ENCODE measurements around the gene CLBA1.
"Not testable (repeated sequence)": the region's sequence is repeated elsewhere in the genome, so short reads cannot be mapped to it uniquely, and the experiment has no call there.

Gene CLBA1

GRCh38 chr14:104947881-104948735 is 37.5 kb upstream of the CLBA1 start:
- DNase-seq (ENCODE audit: low read depth in 3 of 3): not testable (repeated sequence)

- no peak for DNase-seq (ENCODE audit: low read depth in 3 of 3)
Observed at GRCh38 chr14:104948736-104949031, 36.9 kb upstream of the CLBA1 start.

DNA sequence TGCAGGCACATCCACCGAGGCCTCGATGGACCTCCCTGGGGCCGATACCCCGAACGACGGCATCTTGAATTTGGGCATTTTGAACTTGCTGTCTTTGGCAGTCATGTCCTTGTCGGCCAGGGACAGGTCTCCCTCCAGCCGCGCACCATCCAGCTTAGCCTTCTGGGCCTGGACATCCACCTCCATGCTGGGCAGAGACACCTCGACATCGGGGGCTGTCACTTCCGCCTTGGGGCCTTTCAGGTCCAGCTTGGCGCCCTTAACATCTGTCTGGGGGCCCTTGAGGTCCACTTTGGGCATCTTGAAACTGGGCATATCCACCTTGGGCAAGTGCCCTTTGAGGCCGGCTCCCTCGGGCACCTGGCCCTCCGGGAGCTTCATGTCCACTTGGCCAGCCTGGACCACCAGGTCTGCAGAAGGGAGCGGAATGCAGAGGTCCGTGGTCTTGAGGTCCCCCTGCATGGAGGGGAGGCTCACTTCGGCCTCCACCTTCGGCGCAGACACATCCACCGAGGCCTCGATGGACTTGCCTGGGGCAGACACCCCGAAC is 36.1 kb upstream of the CLBA1 start:
- not testable (repeated sequence) for DNase-seq (ENCODE audit: low read depth in 3 of 3)

GRCh38 chr14:104950021-104950420 is 35.6 kb upstream of the CLBA1 start:
- no peak for DNase-seq (ENCODE audit: low read depth in 3 of 3)

- not testable (repeated sequence) for DNase-seq (ENCODE audit: low read depth in 3 of 3)
Observed at GRCh38 chr14:104950701-104951100, 34.9 kb upstream of the CLBA1 start.

GRCh38 chr14:104951863-104952657 is 33.5 kb upstream of the CLBA1 start:
- DNase-seq (ENCODE audit: low read depth in 3 of 3): not testable (repeated sequence)

- no peak for DNase-seq (ENCODE audit: low read depth in 3 of 3)
Observed at GRCh38 chr14:104953097-104953496, 32.5 kb upstream of the CLBA1 start.

DNA sequence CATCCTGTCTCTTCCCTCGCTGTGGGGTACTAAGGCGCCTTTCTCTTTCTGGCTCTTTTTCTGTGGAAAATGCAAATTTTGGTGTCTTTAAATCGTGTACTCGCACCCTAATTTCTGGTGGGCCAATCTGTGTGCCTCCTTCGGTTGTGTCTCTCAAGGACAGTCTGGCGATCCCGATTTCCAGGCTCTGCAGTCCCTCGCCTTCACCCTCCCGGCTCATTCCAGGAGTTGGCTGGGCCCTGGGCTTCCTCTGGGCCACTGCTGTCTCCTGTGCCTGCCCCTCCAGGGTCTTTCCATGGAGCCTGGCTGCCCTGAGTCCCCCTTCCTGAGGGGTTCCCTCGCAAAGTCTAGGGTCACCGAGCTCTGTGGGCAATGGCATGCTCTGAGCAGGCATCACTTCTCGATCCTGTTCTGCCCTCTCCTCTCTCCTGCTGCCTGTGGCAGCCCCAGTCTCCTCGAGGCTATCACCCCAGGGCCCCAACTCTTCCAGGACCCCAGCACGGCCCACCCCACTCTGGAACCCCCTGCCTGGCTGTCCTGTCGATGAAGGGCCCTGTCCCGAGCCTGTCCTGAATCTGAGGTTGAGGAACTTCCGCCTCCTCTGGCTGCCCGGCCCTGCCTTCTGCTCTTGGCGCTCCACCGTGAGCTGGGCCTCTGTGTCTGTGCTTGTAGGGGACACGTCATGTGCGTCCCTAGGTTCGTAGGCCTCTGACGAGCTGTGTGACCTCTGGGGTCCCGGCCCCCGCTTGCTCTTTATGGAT is 31.5 kb upstream of the CLBA1 start:
- DNase-seq (ENCODE audit: low read depth in 3 of 3): no peak

- no peak for DNase-seq (ENCODE audit: low read depth in 3 of 3)
Observed at GRCh38 chr14:104954746-104955395, 30.7 kb upstream of the CLBA1 start.

GRCh38 chr14:104955396-104955770 is 30.2 kb upstream of the CLBA1 start:
- DNase-seq (ENCODE audit: low read depth in 3 of 3): no peak

GRCh38 chr14:104956290-104956890 is 29.2 kb upstream of the CLBA1 start:
- no peak for DNase-seq (ENCODE audit: low read depth in 3 of 3)

GRCh38 chr14:104957146-104958113 is 28.2 kb upstream of the CLBA1 start:
- DNase-seq (ENCODE audit: low read depth in 3 of 3): no peak

DNA sequence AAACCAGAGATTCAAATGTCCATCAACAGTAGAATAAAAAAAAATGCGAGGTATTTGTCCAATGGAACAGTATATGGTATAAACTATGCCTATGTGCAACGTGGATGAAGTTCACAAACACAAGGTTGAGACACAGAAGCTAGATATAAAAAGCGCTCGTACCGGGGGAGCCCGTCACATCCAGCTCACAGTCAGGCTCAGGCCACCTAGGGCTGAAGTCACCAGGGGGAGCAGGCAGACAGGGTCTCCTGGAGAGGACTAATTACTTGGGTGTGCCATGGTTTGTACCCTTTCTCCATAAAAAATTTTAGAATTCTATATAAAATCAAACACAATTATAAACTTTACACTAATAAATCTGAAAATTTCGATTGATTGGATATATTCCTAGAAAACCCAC is 21.0 kb upstream of the CLBA1 start:
- DNase-seq (ENCODE audit: low read depth in 3 of 3): no peak

DNA sequence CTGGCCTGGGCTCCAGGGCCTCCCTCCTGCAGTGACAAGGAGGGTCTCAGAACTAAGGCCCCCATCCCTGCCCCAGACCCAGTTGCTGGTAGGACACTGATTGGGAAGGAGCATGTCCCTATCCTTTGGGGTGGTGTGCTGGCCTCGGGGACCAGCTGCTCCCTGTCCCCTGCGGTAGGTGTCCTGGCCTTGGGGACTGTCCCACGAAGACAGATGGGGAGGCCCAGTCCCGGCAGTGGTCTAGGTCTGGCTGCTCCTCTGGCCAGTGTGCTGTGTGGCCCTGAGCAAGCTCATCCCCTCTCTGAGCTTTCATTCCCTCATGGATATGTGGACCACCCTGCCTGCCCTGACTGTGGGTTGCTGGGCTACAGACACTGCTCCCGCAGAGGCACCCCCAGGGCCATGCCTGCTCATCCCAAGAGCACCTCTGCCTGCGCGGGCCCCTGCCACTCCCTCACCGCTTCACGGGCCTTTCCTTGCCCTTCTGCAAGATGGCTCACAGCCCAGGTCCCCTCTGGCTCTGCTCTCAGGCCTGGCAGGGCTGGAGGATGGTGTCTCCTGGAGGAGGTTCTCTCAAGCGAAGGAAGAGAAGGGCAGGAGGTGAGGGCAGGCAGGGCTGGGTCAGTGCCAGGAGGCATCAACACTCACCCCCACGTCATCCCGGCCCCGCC is 19.9 kb upstream of the CLBA1 start:
- no peak for DNase-seq (ENCODE audit: low read depth in 3 of 3)

GRCh38 chr14:104966261-104966865 is 19.2 kb upstream of the CLBA1 start:
- no peak for DNase-seq (ENCODE audit: low read depth in 3 of 3)

- DNase-seq (ENCODE audit: low read depth in 3 of 3): no peak
Observed at GRCh38 chr14:104966981-104967385, 18.6 kb upstream of the CLBA1 start.

- DNase-seq (ENCODE audit: low read depth in 3 of 3): no peak
Observed at GRCh38 chr14:104967386-104968152, 18.0 kb upstream of the CLBA1 start.

GRCh38 chr14:104968153-104968527 is 17.4 kb upstream of the CLBA1 start:
- DNase-seq (ENCODE audit: low read depth in 3 of 3): no peak

Data from stimulated activated CD4-positive, alpha-beta T cell treated with anti-CD3 and anti-CD28 coated beads, TNF-alpha, amount 100 ng/mL, for 48 hours (primary cell).